Measurements from ENCODE around the gene ARHGEF25.

ARHGEF25 gene

GRCh38 chr12:57613427-57614109 lies 2.3 kb downstream of the ARHGEF25 start:
- peaks cover 67% of the 10 kb centered on the region for H3K27me3 ChIP-seq (ENCODE audit: insufficient read depth, poor library complexity, severe bottlenecking)
- H3K27ac ChIP-seq (replicated peaks), result no peak overlapping the region
- no peak overlapping the region for H3K4me3 ChIP-seq (replicated peaks; ENCODE audit: insufficient read depth, low read length)
- no peak for DNase-seq (ENCODE audit: low read depth in 1 of 2, low spot score in 1 of 2)
- no peak for TF ChIP-seq GABPA (IDR thresholded peaks at IDR 0.05; ENCODE audit: low read depth)

DNA sequence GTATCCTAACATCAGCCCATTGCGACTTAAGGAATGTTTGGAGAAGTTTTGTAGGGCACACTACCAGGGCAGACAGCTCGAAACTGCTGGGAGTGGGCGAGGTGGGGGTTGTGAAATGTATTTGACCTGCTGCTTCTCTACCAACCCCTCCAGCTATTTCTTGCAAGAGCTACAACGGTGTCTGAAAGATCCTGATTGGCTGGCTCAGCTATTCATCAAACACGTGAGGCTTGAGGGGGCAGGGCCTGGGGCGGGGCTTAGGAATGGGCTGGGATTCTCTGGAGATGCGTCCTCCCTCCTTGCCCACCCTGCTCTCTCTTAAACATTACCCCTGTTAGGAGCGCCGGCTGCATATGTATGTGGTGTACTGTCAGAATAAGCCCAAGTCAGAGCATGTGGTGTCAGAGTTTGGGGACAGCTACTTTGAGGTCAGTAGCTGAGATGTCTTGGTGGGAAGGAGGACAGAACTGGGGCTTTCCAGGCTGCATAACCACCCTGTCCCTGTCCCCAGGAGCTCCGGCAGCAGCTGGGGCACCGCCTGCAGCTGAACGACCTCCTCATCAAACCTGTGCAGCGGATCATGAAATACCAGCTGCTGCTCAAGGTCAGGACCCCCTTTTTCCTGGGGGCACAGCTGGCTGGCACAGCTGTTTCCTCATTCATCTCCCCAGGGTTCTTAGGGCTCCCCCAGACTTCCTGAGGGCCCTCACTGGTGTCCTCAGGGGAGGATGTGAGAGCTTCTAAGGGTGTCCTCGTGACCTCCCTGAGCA lies 3.1 kb downstream of the ARHGEF25 start:
- DNase-seq (ENCODE audit: low read depth in 1 of 2, low spot score in 1 of 2), result no peak
- Histone ChIP-seq H3K27ac (replicated peaks) (no peak overlapping the region), H3K27me3 (ENCODE audit: insufficient read depth, poor library complexity, severe bottlenecking) (peaks cover 67% of the 10 kb centered on the region), H3K4me3 (replicated peaks; ENCODE audit: insufficient read depth, low read length) (no peak overlapping the region)
- TF ChIP-seq CTCF (IDR thresholded peaks at IDR 0.05; ENCODE audit: insufficient read depth, low read length) (no peak), POLR2AphosphoS5 (IDR thresholded peaks at IDR 0.05; ENCODE audit: low read depth) (no peak), SPI1 (IDR thresholded peaks at IDR 0.05; ENCODE audit: borderline replicate concordance, low read depth) (no peak), REST (IDR thresholded peaks at IDR 0.05; ENCODE audit: insufficient replicate concordance, low read depth) (no peak), GABPA (IDR thresholded peaks at IDR 0.05; ENCODE audit: low read depth) (no peak)

DNA sequence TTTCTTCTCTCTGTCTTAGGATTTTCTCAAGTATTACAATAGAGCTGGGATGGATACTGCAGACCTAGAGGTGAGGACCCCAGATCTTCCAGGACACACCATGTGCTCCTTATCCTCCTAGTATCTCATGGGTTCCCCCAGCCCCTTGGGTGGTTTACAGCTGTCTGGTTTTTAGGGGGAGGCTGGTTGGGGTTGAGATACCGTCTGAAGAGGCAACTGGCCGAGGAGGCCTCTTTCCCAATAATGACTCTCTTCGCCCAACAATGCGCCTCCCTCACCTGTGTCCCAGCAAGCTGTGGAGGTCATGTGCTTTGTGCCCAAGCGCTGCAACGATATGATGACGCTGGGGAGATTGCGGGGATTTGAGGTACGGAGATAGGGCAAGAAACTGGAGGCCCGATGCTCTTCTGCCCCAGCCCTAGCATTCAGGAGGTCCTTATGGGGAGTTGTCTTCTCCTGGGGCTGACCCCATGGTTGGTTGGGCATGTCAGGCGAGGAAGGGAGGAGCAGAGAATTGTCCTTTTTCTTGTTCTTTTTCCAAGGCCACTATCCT lies 3.8 kb downstream of the ARHGEF25 start:
- no peak overlapping the region for H3K27ac ChIP-seq (replicated peaks)
- peaks cover 72% of the 10 kb centered on the region for H3K27me3 ChIP-seq (ENCODE audit: insufficient read depth, poor library complexity, severe bottlenecking)
- TF ChIP-seq GABPA (IDR thresholded peaks at IDR 0.05; ENCODE audit: low read depth), result no peak
- TF ChIP-seq REST (IDR thresholded peaks at IDR 0.05; ENCODE audit: insufficient replicate concordance, low read depth), result no peak
- no peak for TF ChIP-seq SPI1 (IDR thresholded peaks at IDR 0.05; ENCODE audit: borderline replicate concordance, low read depth)
- no peak for TF ChIP-seq CTCF (IDR thresholded peaks at IDR 0.05; ENCODE audit: insufficient read depth, low read length)
- H3K4me3 ChIP-seq (replicated peaks; ENCODE audit: insufficient read depth, low read length), result no peak overlapping the region
- DNase-seq (ENCODE audit: low read depth in 1 of 2, low spot score in 1 of 2), result no peak

- DNase-seq (ENCODE audit: low read depth in 1 of 2, low spot score in 1 of 2), result no peak
- H3K27me3 ChIP-seq (ENCODE audit: insufficient read depth, poor library complexity, severe bottlenecking), result peaks cover 72% of the 10 kb centered on the region
- TF ChIP-seq SPI1 (IDR thresholded peaks at IDR 0.05; ENCODE audit: borderline replicate concordance, low read depth) (no peak), REST (IDR thresholded peaks at IDR 0.05; ENCODE audit: insufficient replicate concordance, low read depth) (no peak), POLR2AphosphoS5 (IDR thresholded peaks at IDR 0.05; ENCODE audit: low read depth) (no peak), GABPA (IDR thresholded peaks at IDR 0.05; ENCODE audit: low read depth) (no peak), CTCF (IDR thresholded peaks at IDR 0.05; ENCODE audit: insufficient read depth, low read length) (no peak)
- H3K4me3 ChIP-seq (replicated peaks; ENCODE audit: insufficient read depth, low read length), result no peak overlapping the region
- no peak overlapping the region for H3K27ac ChIP-seq (replicated peaks)
Observed at GRCh38 chr12:57615637-57616036, 4.4 kb downstream of the ARHGEF25 start.

All from HL-60 (cell line).